NB4 (cell line): ENCODE measurements around the gene DNAJC15.

Experiments used
- DNase-seq: peaks from one replicate; pipeline ENCODE4 v3.0.0; 2010; ENCODE audit warnings: low read depth
- H3K4me3 ChIP-seq: one replicate; pipeline ENCODE4 v1.5.1; 2011; ENCODE audit warnings: mild to moderate bottlenecking, low read depth, low read length, moderate library complexity
- CTCF ChIP-seq: IDR thresholded peaks from one replicate; pipeline ENCODE4 v1.5.1; 2012; ENCODE audit warnings: low read depth, low read length
- MAX ChIP-seq: IDR thresholded peaks from 2 replicates; pipeline ENCODE4 v1.6.1; 2011; ENCODE audit warnings: low read depth, low read length
- MYC ChIP-seq: IDR thresholded peaks from 2 replicates; pipeline ENCODE4 v1.6.1; 2011; ENCODE audit warnings: low read depth, low read length
- POLR2A ChIP-seq: IDR thresholded peaks from 2 replicates; pipeline ENCODE4 v1.6.1; 2011; ENCODE audit warnings: mild to moderate bottlenecking; ENCODE audit not compliant: insufficient read length; ENCODE audit errors: extremely low read depth

DNAJC15 gene

GRCh38 chr13:43135516-43135915, 112.1 kb downstream of the DNAJC15 start:
- DNase-seq, result no peak
- H3K4me3 ChIP-seq, result no peak overlapping the region
- TF ChIP-seq MYC (no peak), MAX (no peak), CTCF (no peak), POLR2A (no peak)

GRCh38 chr13:43136920-43137575, 113.7 kb downstream of the DNAJC15 start:
- DNase-seq, result no peak
- TF ChIP-seq MAX, result no peak
- no peak for TF ChIP-seq POLR2A
- TF ChIP-seq CTCF, result no peak
- TF ChIP-seq MYC, result no peak
- no peak overlapping the region for H3K4me3 ChIP-seq

- no peak overlapping the region for H3K4me3 ChIP-seq
- no peak for TF ChIP-seq MYC
- DNase-seq, result no peak
Measured at GRCh38 chr13:43139211-43139610, 115.8 kb downstream of the DNAJC15 start.

GRCh38 chr13:43139921-43140320, 116.5 kb downstream of the DNAJC15 start:
- no peak overlapping the region for H3K4me3 ChIP-seq
- DNase-seq, result no peak
- TF ChIP-seq CTCF (no peak), MAX (no peak), POLR2A (no peak), MYC (no peak)

- no peak for TF ChIP-seq CTCF
- TF ChIP-seq POLR2A, result no peak
- TF ChIP-seq MAX, result no peak
- TF ChIP-seq MYC, result no peak
- H3K4me3 ChIP-seq, result no peak overlapping the region
Measured at GRCh38 chr13:43140985-43141384, 117.6 kb downstream of the DNAJC15 start.

GRCh38 chr13:43141685-43142084, 118.3 kb downstream of the DNAJC15 start:
- no peak for DNase-seq
- no peak overlapping the region for H3K4me3 ChIP-seq

More at GRCh38 chr13:43140985-43141384, 117.6 kb downstream of the DNAJC15 start:
- DNase-seq, result no peak

More at GRCh38 chr13:43141685-43142084, 118.3 kb downstream of the DNAJC15 start:
- no peak for TF ChIP-seq MAX
- no peak for TF ChIP-seq POLR2A
- TF ChIP-seq CTCF, result no peak
